Measurements from ENCODE around the gene RTKN. TPM values are rescaled to one million over a fixed set of nuclear protein-coding genes. Genes with fewer than 3 reads are reported as not detected.

The RTKN gene
- total and polyA plus RNA-seq, 2 of the 13 experiments (the other 11 are each of a cell fraction or from before 2014, with no cell fraction given) = 159 to 166 TPM

GRCh38 chr2:74488643-74489481 is 47.1 kb upstream of the RTKN start (continued):
- TF ChIP-seq THAP9 (CRISPR knock-in tag; IDR thresholded peaks at IDR 0.05; ENCODE audit: borderline replicate concordance) = peak; percentile 27; the same call in 1 of the 2 replicates
- 0 out of 2 replicates have a peak, but pooled peaks have one; percentile 5 for TF ChIP-seq RBFOX2 (IDR thresholded peaks at IDR 0.05; ENCODE audit: low read depth, low read length)
- 0 out of 2 replicates have a peak, but pooled peaks have one; percentile 33 for TF ChIP-seq PRMT3 (CRISPR knock-in tag; IDR thresholded peaks at IDR 0.05; ENCODE audit: borderline replicate concordance, low read depth)
- TF ChIP-seq ZNF432 (CRISPR knock-in tag; IDR thresholded peaks at IDR 0.05; ENCODE audit: borderline replicate concordance) = no peak
- peak; percentile 61; the same call in 1 of the 2 replicates for TF ChIP-seq ZSCAN31 (CRISPR knock-in tag; IDR thresholded peaks at IDR 0.05; ENCODE audit: low read depth)
- TF ChIP-seq ZNF280B (CRISPR knock-in tag; IDR thresholded peaks at IDR 0.05; ENCODE audit: borderline replicate concordance) = no peak
- no peak for TF ChIP-seq HMGXB4 (CRISPR knock-in tag; IDR thresholded peaks at IDR 0.05; ENCODE audit: borderline replicate concordance in 1 of 2, low read depth in 1 of 2)
- TF ChIP-seq ZNF441 (CRISPR knock-in tag; IDR thresholded peaks at IDR 0.05; ENCODE audit: borderline replicate concordance) = peak; percentile 100
- TF ChIP-seq ATAD3A (CRISPR knock-in tag; IDR thresholded peaks at IDR 0.05) = no peak
- TF ChIP-seq ZNF777 (CRISPR knock-in tag; IDR thresholded peaks at IDR 0.05) = no peak
- TF ChIP-seq NPAS2 (CRISPR knock-in tag; IDR thresholded peaks at IDR 0.05; ENCODE audit: borderline replicate concordance) = no peak
- peak; percentile 81; the same call in 1 of the 2 replicates for TF ChIP-seq GATA4 (IDR thresholded peaks at IDR 0.05; ENCODE audit: borderline replicate concordance, low read depth)
- TF ChIP-seq HIVEP1 (CRISPR knock-in tag; IDR thresholded peaks at IDR 0.05) = peak; percentile 65; the same call in 1 of the 2 replicates
- no peak for TF ChIP-seq ZNF737 (CRISPR knock-in tag; IDR thresholded peaks at IDR 0.05; ENCODE audit: borderline replicate concordance)
- no peak for TF ChIP-seq SIN3B (IDR thresholded peaks at IDR 0.05; ENCODE audit: low read length)
- TF ChIP-seq ZNF563 (CRISPR knock-in tag; IDR thresholded peaks at IDR 0.05) = no peak
- TF ChIP-seq MED1 (CRISPR knock-in tag; IDR thresholded peaks at IDR 0.05) = peak; percentile 66
- TF ChIP-seq EED (CRISPR knock-in tag; IDR thresholded peaks at IDR 0.05) = no peak
- TF ChIP-seq ZNF17 (CRISPR knock-in tag; IDR thresholded peaks at IDR 0.05) = no peak
- TF ChIP-seq ZBTB8A (CRISPR knock-in tag; IDR thresholded peaks at IDR 0.05; ENCODE audit: borderline replicate concordance, low read depth) = no peak
- TF ChIP-seq, protein P1, sequence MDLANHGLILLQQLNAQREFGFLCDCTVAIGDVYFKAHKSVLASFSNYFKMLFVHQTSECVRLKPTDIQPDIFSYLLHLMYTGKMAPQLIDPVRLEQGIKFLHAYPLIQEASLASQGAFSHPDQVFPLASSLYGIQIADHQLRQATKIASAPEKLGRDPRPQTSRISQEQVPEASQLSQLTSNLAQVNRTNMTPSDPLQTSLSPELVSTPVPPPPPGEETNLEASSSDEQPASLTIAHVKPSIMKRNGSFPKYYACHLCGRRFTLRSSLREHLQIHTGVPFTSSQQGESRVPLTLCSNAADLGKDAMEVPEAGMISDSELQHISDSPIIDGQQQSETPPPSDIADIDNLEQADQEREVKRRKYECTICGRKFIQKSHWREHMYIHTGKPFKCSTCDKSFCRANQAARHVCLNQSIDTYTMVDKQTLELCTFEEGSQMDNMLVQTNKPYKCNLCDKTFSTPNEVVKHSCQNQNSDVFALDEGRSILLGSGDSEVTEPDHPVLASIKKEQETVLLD (CRISPR knock-in tag; IDR thresholded peaks at IDR 0.05; ENCODE audit: low read depth) = 0 out of 2 replicates have a peak, but pooled peaks have one; percentile 27
